Astrocyte (in vitro differentiated cells and primary cell): ENCODE data around the gene NSFL1C. TPM values are rescaled to one million over a fixed set of nuclear protein-coding genes. Genes with fewer than 3 reads are reported as not detected.

Experiments
- DNase-seq: peaks from one replicate; pipeline ENCODE4 v3.0.0-alpha.2; 2010; ENCODE audit warnings: low read depth
- FAIRE-seq: peaks from 2 replicates; lab custom pipeline; 2011; peaks lifted over from hg19 to GRCh38; lab: Jason Lieb, UNC
- H2AFZ ChIP-seq: 2 replicates; pipeline ENCODE4 v1.6.0; 2012; ENCODE audit warnings: low read depth, low read length, inconsistent platforms
- H3K27ac ChIP-seq: 2 replicates; pipeline ENCODE4 v1.5.1; 2011; ENCODE audit warnings: low read depth, low read length, inconsistent platforms
- H3K27me3 ChIP-seq: 2 replicates; pipeline ENCODE4 v1.6.0; 2011; ENCODE audit warnings: low read length, inconsistent platforms; ENCODE audit not compliant: insufficient read depth
- H3K36me3 ChIP-seq: 2 replicates; pipeline ENCODE4 v1.5.1; 2011; ENCODE audit warnings: low read length, inconsistent platforms; ENCODE audit not compliant: insufficient read depth
- H3K4me1 ChIP-seq: 2 replicates; pipeline ENCODE4 v1.5.1; 2011; ENCODE audit warnings: low read length, inconsistent platforms; ENCODE audit not compliant: insufficient read depth
- H3K4me2 ChIP-seq: 2 replicates; pipeline ENCODE4 v1.6.0; 2012; ENCODE audit warnings: low read length, inconsistent platforms
- H3K4me3 ChIP-seq: 2 replicates; pipeline ENCODE4 v1.5.1; 2011; ENCODE audit warnings: low read depth, mild to moderate bottlenecking, low read length, inconsistent platforms; ENCODE audit not compliant: insufficient read depth
- H3K79me2 ChIP-seq: 2 replicates; pipeline ENCODE4 v1.6.0; 2012; ENCODE audit warnings: mild to moderate bottlenecking, low read length, inconsistent platforms; ENCODE audit not compliant: insufficient read depth
- H3K9ac ChIP-seq: 2 replicates; pipeline ENCODE4 v1.6.0; 2012; ENCODE audit warnings: mild to moderate bottlenecking, low read length, inconsistent platforms
- H3K9me3 ChIP-seq: 2 replicates; pipeline ENCODE4 v1.5.1; 2012; ENCODE audit warnings: low read depth, mild to moderate bottlenecking, low read length, inconsistent platforms; ENCODE audit not compliant: insufficient read depth
- H4K20me1 ChIP-seq: 2 replicates; pipeline ENCODE4 v1.6.0; 2012; ENCODE audit warnings: low read length, inconsistent platforms; ENCODE audit not compliant: insufficient read depth
- H3K27ac Mint-ChIP-seq: one replicate; pipeline ENCODE4 v1.8.0; 2021; ENCODE audit warnings: mild to moderate bottlenecking, mixed read lengths; ENCODE audit not compliant: unreplicated experiment
- H3K27me3 Mint-ChIP-seq: one replicate; pipeline ENCODE4 v1.8.0; 2021; ENCODE audit warnings: low read depth, mixed read lengths; ENCODE audit not compliant: unreplicated experiment
- H3K36me3 Mint-ChIP-seq: one replicate; pipeline ENCODE4 v1.8.0; 2021; ENCODE audit warnings: low read depth, mixed read lengths; ENCODE audit not compliant: unreplicated experiment
- H3K4me1 Mint-ChIP-seq: one replicate; pipeline ENCODE4 v1.8.0; 2021; ENCODE audit warnings: low read depth, mixed read lengths; ENCODE audit not compliant: unreplicated experiment
- H3K4me3 Mint-ChIP-seq: one replicate; pipeline ENCODE4 v1.8.0; 2021; ENCODE audit warnings: mild to moderate bottlenecking, moderate library complexity, mixed read lengths; ENCODE audit not compliant: unreplicated experiment
- H3K9me3 Mint-ChIP-seq: one replicate; pipeline ENCODE4 v1.8.0; 2021; ENCODE audit warnings: mild to moderate bottlenecking, mixed read lengths; ENCODE audit not compliant: unreplicated experiment
- EZH2 ChIP-seq: IDR thresholded peaks from 2 replicates; pipeline ENCODE4 v1.6.1; 2012; ENCODE audit warnings: mild to moderate bottlenecking, low read length, inconsistent platforms; ENCODE audit not compliant: insufficient read depth
- total RNA-seq: library from RNA; stranded (reverse); gene quantifications from 2 replicates; pipeline ENCODE4 v1.2.1, GENCODE V29; 2021
- TF ChIP-seq, protein P1 (sequence below): IDR thresholded peaks from 2 replicates; pipeline ENCODE4 v1.5.1; 2011; ENCODE audit warnings: low read depth, mild to moderate bottlenecking, inconsistent platforms, low read length, moderate library complexity; ENCODE audit not compliant: insufficient read depth

The NSFL1C gene
- total RNA-seq, 1 donor from 2014 or later: 96.0 TPM

GRCh38 chr20:1473246-1474220, 6.9 kb upstream of the NSFL1C start:
- no peaks in the 10 kb centered on the region for H3K9me3 ChIP-seq
- no peaks in the 10 kb centered on the region for H4K20me1 ChIP-seq
- no peaks in the 10 kb centered on the region for H3K36me3 ChIP-seq
- H3K79me2 ChIP-seq: no peaks in the 10 kb centered on the region
- H3K4me3 Mint-ChIP-seq: no peak overlapping the region
- H2AFZ ChIP-seq: no peak overlapping the region
- H3K4me3 ChIP-seq: no peak overlapping the region
- H3K4me1 ChIP-seq: peaks cover 22% of the 10 kb centered on the region
- H3K4me2 ChIP-seq: no peak overlapping the region
- DNase-seq: no peak
- no peak overlapping the region for H3K27ac Mint-ChIP-seq
- TF ChIP-seq EZH2: no peak
- H3K4me1 Mint-ChIP-seq: peaks cover 33% of the 10 kb centered on the region
- H3K27me3 Mint-ChIP-seq: peaks cover 2% of the 10 kb centered on the region
- H3K9me3 Mint-ChIP-seq: peaks cover 2% of the 10 kb centered on the region
- H3K27ac ChIP-seq: no peak overlapping the region
- peaks cover 2% of the 10 kb centered on the region for H3K36me3 Mint-ChIP-seq
- FAIRE-seq: no peak
- H3K27me3 ChIP-seq: no peaks in the 10 kb centered on the region
- H3K9ac ChIP-seq: no peak overlapping the region

DNA sequence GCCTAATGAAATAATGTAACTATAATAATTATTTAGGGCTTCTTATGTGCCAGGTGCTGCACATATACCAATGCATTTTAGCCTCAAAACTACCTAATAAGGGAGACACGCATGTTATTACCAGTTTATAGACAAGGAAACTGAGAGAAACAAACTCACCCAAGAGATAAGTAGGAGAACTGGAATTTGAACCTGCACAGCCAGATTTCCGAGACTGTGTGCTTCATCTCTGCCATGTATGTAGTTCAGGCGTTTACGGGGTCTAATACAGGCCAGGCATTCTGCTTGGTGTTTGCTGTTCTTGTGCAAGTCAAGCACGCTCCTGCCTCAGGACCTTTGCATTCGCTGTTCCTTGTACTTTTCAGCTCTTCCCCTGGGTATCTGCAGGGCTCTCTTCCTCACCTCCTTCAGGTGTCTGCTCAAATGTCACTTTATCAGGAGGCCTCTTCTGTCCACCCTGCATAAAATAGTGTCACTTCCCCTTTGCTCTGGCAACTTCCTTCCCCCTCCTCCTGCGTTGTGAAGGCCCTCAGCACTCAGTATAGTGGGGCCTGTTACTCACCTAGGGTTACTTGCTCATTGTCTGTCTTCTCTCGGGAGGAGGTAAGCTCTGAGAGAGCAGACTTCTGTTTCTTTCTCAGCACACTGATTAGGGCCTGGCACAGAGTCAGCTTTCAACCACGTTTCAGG, 6.1 kb upstream of the NSFL1C start:
- Mint-ChIP-seq H3K9me3 (no peaks in the 10 kb centered on the region), H3K27me3 (peaks cover 2% of the 10 kb centered on the region), H3K36me3 (no peaks in the 10 kb centered on the region), H3K4me1 (peaks cover 31% of the 10 kb centered on the region), H3K27ac (no peak overlapping the region), H3K4me3 (no peak overlapping the region)
- Histone ChIP-seq H3K4me3 (no peak overlapping the region), H3K9me3 (no peaks in the 10 kb centered on the region), H3K9ac (no peak overlapping the region), H3K79me2 (no peaks in the 10 kb centered on the region), H3K36me3 (no peaks in the 10 kb centered on the region), H3K4me1 (peaks cover 18% of the 10 kb centered on the region), H3K27ac (no peak overlapping the region), H2AFZ (no peak overlapping the region), H3K27me3 (no peaks in the 10 kb centered on the region), H4K20me1 (no peaks in the 10 kb centered on the region), H3K4me2 (no peak overlapping the region)
- DNase-seq (no peak), FAIRE-seq (no peak)
- TF ChIP-seq, protein P1, sequence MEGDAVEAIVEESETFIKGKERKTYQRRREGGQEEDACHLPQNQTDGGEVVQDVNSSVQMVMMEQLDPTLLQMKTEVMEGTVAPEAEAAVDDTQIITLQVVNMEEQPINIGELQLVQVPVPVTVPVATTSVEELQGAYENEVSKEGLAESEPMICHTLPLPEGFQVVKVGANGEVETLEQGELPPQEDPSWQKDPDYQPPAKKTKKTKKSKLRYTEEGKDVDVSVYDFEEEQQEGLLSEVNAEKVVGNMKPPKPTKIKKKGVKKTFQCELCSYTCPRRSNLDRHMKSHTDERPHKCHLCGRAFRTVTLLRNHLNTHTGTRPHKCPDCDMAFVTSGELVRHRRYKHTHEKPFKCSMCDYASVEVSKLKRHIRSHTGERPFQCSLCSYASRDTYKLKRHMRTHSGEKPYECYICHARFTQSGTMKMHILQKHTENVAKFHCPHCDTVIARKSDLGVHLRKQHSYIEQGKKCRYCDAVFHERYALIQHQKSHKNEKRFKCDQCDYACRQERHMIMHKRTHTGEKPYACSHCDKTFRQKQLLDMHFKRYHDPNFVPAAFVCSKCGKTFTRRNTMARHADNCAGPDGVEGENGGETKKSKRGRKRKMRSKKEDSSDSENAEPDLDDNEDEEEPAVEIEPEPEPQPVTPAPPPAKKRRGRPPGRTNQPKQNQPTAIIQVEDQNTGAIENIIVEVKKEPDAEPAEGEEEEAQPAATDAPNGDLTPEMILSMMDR: no peak
- TF ChIP-seq EZH2: no peak

GRCh38 chr20:1471242-1471641, 4.6 kb upstream of the NSFL1C start:
- FAIRE-seq: no peak

More at GRCh38 chr20:1471242-1471641, 4.6 kb upstream of the NSFL1C start:
- Histone ChIP-seq H3K4me3 (no peak overlapping the region), H3K4me2 (peak overlapping the region; percentile 81), H3K27me3 (no peaks in the 10 kb centered on the region), H3K4me1 (peaks cover 21% of the 10 kb centered on the region), H4K20me1 (no peaks in the 10 kb centered on the region), H3K79me2 (peaks cover 3% of the 10 kb centered on the region), H3K36me3 (no peaks in the 10 kb centered on the region), H3K9me3 (no peaks in the 10 kb centered on the region), H3K27ac (peak overlapping the region; percentile 98), H3K9ac (peak overlapping the region; percentile 82), H2AFZ (no peak overlapping the region)
- no peak for TF ChIP-seq EZH2
- TF ChIP-seq, protein P1: no peak
- H3K27ac Mint-ChIP-seq: no peak overlapping the region
- H3K9me3 Mint-ChIP-seq: no peaks in the 10 kb centered on the region
- peaks cover 31% of the 10 kb centered on the region for H3K4me1 Mint-ChIP-seq
- DNase-seq: no peak
- no peak overlapping the region for H3K4me3 Mint-ChIP-seq
- H3K36me3 Mint-ChIP-seq: no peaks in the 10 kb centered on the region
- H3K27me3 Mint-ChIP-seq: peaks cover 2% of the 10 kb centered on the region
